HepG2 (cell line): Measurements from ENCODE around the gene MORC4. TPM values are rescaled to one million over a fixed set of nuclear protein-coding genes. Genes with fewer than 3 reads are reported as not detected.

ENCODE experiments used
- ATAC-seq: fragments of 200-7000 bp; cut with Tn5 transposase; 3 replicates; pipeline ENCODE4 v1.9.1; 2020; ENCODE audit warnings: mild to moderate bottlenecking, moderate library complexity
- BruUV-seq: library from RNA; stranded (reverse); fragments of 400-500 nt; replicated peaks from 2 replicates; lab custom pipeline; 2021; lab: Mats Ljungman, UMichigan
- CTCF ChIA-PET: fragments of 300-600 bp; formaldehyde crosslinking; extraction: SDS; loops from one replicate; lab custom pipeline; 2021; ENCODE audit warnings: low total read pairs, inconsistent platforms, low intra/inter-chr PET ratio; lab: Yijun Ruan, JAX
- POLR2A ChIA-PET: fragments of 350-600 bp; sonication (Branson Sonifier 250); formaldehyde crosslinking; loops from one replicate; lab custom pipeline; 2020; ENCODE audit warnings: antibody characterized with exemption, inconsistent platforms; lab: Yijun Ruan, JAX
- DNase-seq: peaks from one replicate; pipeline ENCODE4 v3.0.0-alpha.2; 2015; ENCODE audit warnings: low spot score
- FAIRE-seq: peaks from 3 replicates; lab custom pipeline; 2011; peaks lifted over from hg19 to GRCh38; lab: Jason Lieb, UNC
- H2AFZ ChIP-seq: one replicate; pipeline ENCODE4 v1.6.1; 2011; ENCODE audit warnings: low read length, inconsistent platforms
- H3K27ac ChIP-seq: fragments of 300-600 bp; 3 replicates; pipeline ENCODE4 v1.8.0; 2011; ENCODE audit warnings: mixed run types, mild to moderate bottlenecking, mixed read lengths, low read length, inconsistent platforms; ENCODE audit not compliant: insufficient read depth; ENCODE audit errors: extremely low read length
- H3K27me3 ChIP-seq, 2 experiments: fragments of 200-600 bp in 1 of 2; 2 replicates in 1 of 2; 3 replicates in 1 of 2; pipeline versions ENCODE4 v1.6.0 to v1.8.0; 2011; ENCODE audit warnings: low read length in 2 of 2, mild to moderate bottlenecking in 2 of 2, moderate library complexity in 2 of 2, inconsistent platforms in 1 of 2; ENCODE audit not compliant: insufficient read depth in 2 of 2, control insufficient read depth in 1 of 2
- H3K36me3 ChIP-seq, 2 experiments: fragments of 200-600 bp in 1 of 2; replicated peaks in 1 of 2; 2 replicates in 1 of 2; 3 replicates in 1 of 2; pipeline versions ENCODE4 v1.5.1 to v1.8.0; 2011; ENCODE audit warnings: low read length in 2 of 2, inconsistent platforms in 1 of 2; ENCODE audit not compliant: insufficient read depth in 2 of 2, control insufficient read depth in 1 of 2
- H3K4me1 ChIP-seq: 2 replicates; pipeline ENCODE4 v1.5.1; 2012; ENCODE audit warnings: low read length, inconsistent platforms; ENCODE audit not compliant: insufficient read depth
- H3K4me2 ChIP-seq: 2 replicates; pipeline ENCODE4 v1.6.0; 2011; ENCODE audit warnings: low read depth, low read length, inconsistent platforms
- H3K4me3 ChIP-seq, 3 experiments: fragments of 200-600 bp in 1 of 3; sonication (generic), shearing (Covaris generic) in 1 of 3; replicated peaks in 1 of 3; 2 replicates each; pipeline ENCODE4 v1.5.1; 2011 to 2016; ENCODE audit warnings: low read length in 3 of 3, inconsistent platforms in 2 of 3, low read depth in 2 of 3, mild to moderate bottlenecking in 2 of 3, control low read depth in 1 of 3, mixed read lengths in 1 of 3; ENCODE audit not compliant: insufficient read depth in 1 of 3
- H3K79me2 ChIP-seq: one replicate; pipeline ENCODE4 v1.6.1; 2011; ENCODE audit warnings: low read length, inconsistent platforms; ENCODE audit not compliant: insufficient read depth
- H3K9ac ChIP-seq: 2 replicates; pipeline ENCODE4 v1.6.0; 2011; ENCODE audit warnings: mild to moderate bottlenecking, low read depth, low read length, inconsistent platforms; ENCODE audit not compliant: insufficient read depth
- H3K9me3 ChIP-seq: 2 replicates; pipeline ENCODE4 v1.5.1; 2012; ENCODE audit warnings: mild to moderate bottlenecking, low read length
- H4K20me1 ChIP-seq: 2 replicates; pipeline ENCODE4 v1.6.0; 2011; ENCODE audit warnings: inconsistent platforms, mild to moderate bottlenecking, low read length, moderate library complexity; ENCODE audit not compliant: insufficient read depth
- CAMTA2 ChIP-seq: sonication (generic); formaldehyde crosslinking; IDR thresholded peaks from 2 replicates; pipeline ENCODE4 v1.4.0; 2020; ENCODE audit warnings: mild to moderate bottlenecking, missing genetic modification reagents, borderline replicate concordance
- GMEB1 ChIP-seq: sonication (generic); formaldehyde crosslinking; IDR thresholded peaks from 2 replicates; pipeline ENCODE4 v1.5.1; 2020; ENCODE audit warnings: missing genetic modification reagents, mild to moderate bottlenecking, borderline replicate concordance
- SKIL ChIP-seq: sonication (generic); formaldehyde crosslinking; IDR thresholded peaks from 2 replicates; pipeline ENCODE4 v1.8.0; 2022; ENCODE audit warnings: missing genetic modification reagents, mild to moderate bottlenecking, moderate library complexity, borderline replicate concordance
- ZNF83 ChIP-seq: sonication (generic); formaldehyde crosslinking; IDR thresholded peaks from 2 replicates; pipeline ENCODE4 v1.4.0; 2020; ENCODE audit warnings: missing genetic modification reagents, mild to moderate bottlenecking, borderline replicate concordance
- ZSCAN9 ChIP-seq: IDR thresholded peaks from 2 replicates; pipeline ENCODE4 v1.6.1; 2016; ENCODE audit warnings: borderline replicate concordance
- WGBS: methylation state at CpG from one replicate; pipeline ENCODE4 v1.1.6; 2017; ENCODE audit warnings: low lambda C conversion rate; 5-methylcytosine and 5-hydroxymethylcytosine counted together
- in situ Hi-C: cut with HindIII; loops from 2 replicates; pipeline ENCODE4 v1.10.0; 2017; ENCODE audit warnings: low pct_unique_long_range_greater_than_20kb; ENCODE audit not compliant: extremely low pct_ligation_motif_present
- intact Hi-C: fragments of 100-400 bp; cut with micrococcal nuclease; formaldehyde crosslinking; loops from one replicate; pipeline ENCODE4 v1.10.0; 2022; ENCODE audit not compliant: unreplicated experiment
- polyA plus RNA-seq, 8 experiments: library from polyadenylated mRNA; depleted of rRNA in 3 of 8; stranded (reverse) in 7 of 8; unstranded in 1 of 8; fragments of >200 nt; fragmentation: Illumina TruSeq in 4 of 8; extraction: Trizol in 4 of 8; gene quantifications; 2 replicates each; pipeline versions ENCODE4 v1.2.1 to v1.2.3, GENCODE V29; 2011 to 2016; ENCODE audit warnings: low read depth in 4 of 8, missing spikeins in 1 of 8, mixed read lengths in 1 of 8; ENCODE audit not compliant: insufficient read depth in 1 of 8
- total RNA-seq, 5 experiments: library from RNA; depleted of rRNA; stranded (reverse); fragments of >200 nt; fragmentation: Illumina TruSeq; extraction: Trizol; gene quantifications; 2 replicates each; pipeline ENCODE4 v1.2.3, GENCODE V29; 2016; ENCODE audit warnings: low read depth in 1 of 5

The MORC4 gene
- total and polyA plus RNA-seq, 2 of the 13 experiments (the other 11 are each of a cell fraction or from before 2014, with no cell fraction given) = 7.3 to 17.6 TPM

- no peaks in the 10 kb centered on the region for H3K9me3 ChIP-seq
- no peak overlapping the region for H2AFZ ChIP-seq
- no peak overlapping the region for H3K4me2 ChIP-seq
- FAIRE-seq (no peak), DNase-seq (no peak)
- ChIA-PET CTCF (no interaction called here), POLR2A (interaction anchor here (1.8 to 5.1 kb wide), 2 partner anchors 29 to 32 kb away, joined by 5 to 76 read pairs; no protein-coding TSS in a partner anchor)
- no peak overlapping the region for H3K9ac ChIP-seq
- in situ Hi-C loops = loop anchor here (5.0 kb wide), 1 partner anchor 58 kb away; no protein-coding TSS in a partner anchor
- no peak overlapping the region for H3K27ac ChIP-seq
- no peak overlapping the region for H3K4me3 ChIP-seq
- no peaks in the 10 kb centered on the region for H4K20me1 ChIP-seq
- H3K36me3 ChIP-seq = no peaks in the 10 kb centered on the region
- H3K4me1 ChIP-seq = peaks cover 78% of the 10 kb centered on the region
- intact Hi-C loops = no loop called here
- H3K79me2 ChIP-seq = no peaks in the 10 kb centered on the region
- H3K27me3 ChIP-seq = no peaks in the 10 kb centered on the region
- 75% methylated on average over 1 of the region's 5 CpGs for WGBS
- no TSS peak for BruUV-seq
- TF ChIP-seq ZSCAN9 (CRISPR knock-in tag) (no peak), GMEB1 (CRISPR knock-in tag) (no peak), CAMTA2 (CRISPR knock-in tag) (no peak), SKIL (CRISPR knock-in tag) (no peak), ZNF83 (no peak)
- TF ChIP-seq, all 625 proteins: peak for 0
- no peak for ATAC-seq
These were observed 96.0 kb downstream of the MORC4 start for GRCh38 chrX:106903856-106904528.
